Left kidney (tissue), 8 donors: Measurements from ENCODE around the gene EIF3C. TPM values are rescaled to one million over a fixed set of nuclear protein-coding genes. Genes with fewer than 3 reads are reported as not detected.
"Not testable (repeated sequence)": the region's sequence is repeated elsewhere in the genome, so short reads cannot be mapped to it uniquely, and the experiment has no call there.

Experiments
- DNase-seq: peaks from one replicate; pipeline ENCODE4 v3.0.0-alpha.2; 2013
- long read RNA-seq, 8 donors: transcript quantifications; one replicate each; lab custom pipeline, GENCODE V29; 2026
- polyA plus RNA-seq: library from polyadenylated mRNA; unstranded; fragments of 120-200 nt; gene quantifications from one replicate; pipeline ENCODE4 v1.2.1, GENCODE V29; 2013; ENCODE audit not compliant: insufficient read length

EIF3C gene
- polyA plus RNA-seq, result 678 TPM
- long read RNA-seq, donor 1, transcript EIF3C-211 (20 exons, 2,986 nt), result minor isoform, 12 of 166 reads
- long read RNA-seq, donor 1, transcript EIF3C-201 (21 exons, 3,145 nt), result major isoform, 46 of 166 reads
- long read RNA-seq, donor 1, partial matches to known transcripts, result 99 of 166 reads
- long read RNA-seq, donor 1, other reads (novel, unspliced or antisense), result 0 of 166 reads
- long read RNA-seq, donor 2, transcript EIF3C-201 (21 exons, 3,145 nt), result major isoform, 61 of 140 reads
- long read RNA-seq, donor 2, partial matches to known transcripts, result 68 of 140 reads
- long read RNA-seq, donor 2, other reads (novel, unspliced or antisense), result 6 of 140 reads
- long read RNA-seq, donor 3, transcript EIF3C-201 (21 exons, 3,145 nt), result major isoform, 40 of 113 reads
- long read RNA-seq, donor 3, transcript EIF3C-211 (20 exons, 2,986 nt), result minor isoform, 5 of 113 reads
- long read RNA-seq, donor 3, partial matches to known transcripts, result 61 of 113 reads
- long read RNA-seq, donor 3, other reads (novel, unspliced or antisense), result 0 of 113 reads
- long read RNA-seq, donor 4, partial matches to known transcripts, result 6 of 12 reads
- long read RNA-seq, donor 4, other reads (novel, unspliced or antisense), result 0 of 12 reads
- long read RNA-seq, donor 5, transcript EIF3C-201 (21 exons, 3,145 nt), result major isoform, 51 of 310 reads
- long read RNA-seq, donor 5, partial matches to known transcripts, result 177 of 310 reads
- long read RNA-seq, donor 5, other reads (novel, unspliced or antisense), result 76 of 310 reads
- long read RNA-seq, donor 6, transcript EIF3C-201 (21 exons, 3,145 nt), result major isoform, 61 of 139 reads
- long read RNA-seq, donor 6, partial matches to known transcripts, result 69 of 139 reads
- long read RNA-seq, donor 6, other reads (novel, unspliced or antisense), result 0 of 139 reads
- long read RNA-seq, donor 7, transcript EIF3C-211 (20 exons, 2,986 nt), result minor isoform, 17 of 346 reads
- long read RNA-seq, donor 7, transcript EIF3C-207 (13 exons, 3,957 nt), result minor isoform, 5 of 346 reads
- long read RNA-seq, donor 7, transcript EIF3C-201 (21 exons, 3,145 nt), result major isoform, 108 of 346 reads
- long read RNA-seq, donor 7, partial matches to known transcripts, result 204 of 346 reads
- long read RNA-seq, donor 7, other reads (novel, unspliced or antisense), result 7 of 346 reads
- long read RNA-seq, donor 8, transcript EIF3C-201 (21 exons, 3,145 nt), result major isoform, 28 of 41 reads
- long read RNA-seq, donor 8, partial matches to known transcripts, result 6 of 41 reads
- long read RNA-seq, donor 8, other reads (novel, unspliced or antisense), result 0 of 41 reads

- not testable (repeated sequence) for DNase-seq
Measured at GRCh38 chr16:28711220-28712083, at the start of gene EIF3C. EIF3C (plus strand) TSS chr16:28711464; CDS start chr16:28711687, 223 bp downstream.

- not testable (repeated sequence) for DNase-seq
Measured at GRCh38 chr16:28666264-28666663, 45.0 kb upstream of the EIF3C start.

- not testable (repeated sequence) for DNase-seq
Measured at GRCh38 chr16:28667480-28667879, 43.8 kb upstream of the EIF3C start.

- DNase-seq, result not testable (repeated sequence)
Measured at GRCh38 chr16:28668199-28668598, 43.1 kb upstream of the EIF3C start.

GRCh38 chr16:28688327-28688952 lies 22.8 kb upstream of the EIF3C start:
- DNase-seq, result not testable (repeated sequence)

- not testable (repeated sequence) for DNase-seq
Measured at GRCh38 chr16:28689425-28689824, 21.8 kb upstream of the EIF3C start.

- not testable (repeated sequence) for DNase-seq
Measured at GRCh38 chr16:28691722-28692121, 19.5 kb upstream of the EIF3C start.

GRCh38 chr16:28693257-28693950 lies 17.9 kb upstream of the EIF3C start:
- DNase-seq, result not testable (repeated sequence)

- not testable (repeated sequence) for DNase-seq
Measured at GRCh38 chr16:28699792-28700191, 11.5 kb upstream of the EIF3C start.

- DNase-seq, result not testable (repeated sequence)
Measured at GRCh38 chr16:28700349-28700748, 10.9 kb upstream of the EIF3C start.

GRCh38 chr16:28701384-28701783 lies 9.9 kb upstream of the EIF3C start:
- not testable (repeated sequence) for DNase-seq

GRCh38 chr16:28704246-28704645 lies 7.0 kb upstream of the EIF3C start:
- not testable (repeated sequence) for DNase-seq

- not testable (repeated sequence) for DNase-seq
Measured at GRCh38 chr16:28722852-28723650, 11.8 kb downstream of the EIF3C start.

- not testable (repeated sequence) for DNase-seq
Measured at GRCh38 chr16:28731253-28731652, 20.0 kb downstream of the EIF3C start.

- DNase-seq, result not testable (repeated sequence)
Measured at GRCh38 chr16:28732455-28733124, 21.3 kb downstream of the EIF3C start.

GRCh38 chr16:28739787-28740186 lies 28.5 kb downstream of the EIF3C start:
- DNase-seq, result not testable (repeated sequence)

GRCh38 chr16:28740631-28741030 lies 29.4 kb downstream of the EIF3C start:
- not testable (repeated sequence) for DNase-seq

GRCh38 chr16:28741295-28741694 lies 30.0 kb downstream of the EIF3C start:
- not testable (repeated sequence) for DNase-seq
